HCT116 (cell line): ENCODE measurements around the gene TIMM50. TPM values are rescaled to one million over a fixed set of nuclear protein-coding genes. Genes with fewer than 3 reads are reported as not detected.

ENCODE experiments used
- ATAC-seq: fragments of 200-7000 bp; cut with Tn5 transposase; 2 replicates; pipeline ENCODE4 v1.9.1; 2020; ENCODE audit warnings: mild to moderate bottlenecking, moderate library complexity
- BruUV-seq: library from RNA; stranded (reverse); fragments of 400-500 nt; replicated peaks from 2 replicates; lab custom pipeline; 2021; lab: Mats Ljungman, UMichigan
- CTCF ChIA-PET: fragments of 300-600 bp; sonication (Branson Sonifier 250); formaldehyde crosslinking; loops from one replicate; lab custom pipeline; 2021; ENCODE audit warnings: antibody characterized with exemption; lab: Charles Lee
- POLR2A ChIA-PET: fragments of 300-600, 350-600 bp; sonication (Branson Sonifier 250); formaldehyde crosslinking; loops from one replicate; lab custom pipeline; 2021; ENCODE audit warnings: antibody characterized with exemption; lab: Charles Lee
- RAD21 ChIA-PET, 2 experiments: fragments of 300-600 bp; sonication (Branson Sonifier 250); formaldehyde crosslinking; loops; one replicate each; lab custom pipeline; 2023; ENCODE audit warnings: low total read pairs in 2 of 2; ENCODE audit not compliant: uncharacterized antibody in 2 of 2, unreplicated experiment in 2 of 2, low non-redundant PET in 1 of 2; lab: Charles Lee
- DNase-seq: peaks from one replicate; pipeline ENCODE4 v3.0.0-alpha.2; 2010; ENCODE audit warnings: low read depth, low spot score
- H2AFZ ChIP-seq: fragments of 200-600 bp; shearing (Covaris generic), sonication (generic); 2 replicates; pipeline ENCODE4 v1.6.1; 2017; ENCODE audit warnings: low read depth, mixed run types, mixed read lengths, antibody characterized with exemption, low read length; ENCODE audit not compliant: poor library complexity, severe bottlenecking
- H3K27ac ChIP-seq: 2 replicates; pipeline ENCODE4 v1.5.1; 2012; ENCODE audit warnings: low read depth, low read length
- H3K27me3 ChIP-seq: fragments of 200-600 bp; sonication (generic); 2 replicates; pipeline ENCODE4 v1.6.1; 2016; ENCODE audit warnings: mixed run types, low read length, mixed read lengths; ENCODE audit not compliant: insufficient read depth
- H3K36me3 ChIP-seq, 2 experiments: fragments of 200-500 bp in 1 of 2; fragments of 200-600 bp in 1 of 2; sonication (Bioruptor generic) in 1 of 2; sonication (generic) in 1 of 2; 2 replicates each; pipeline versions ENCODE4 v1.5.1 to v1.6.1; 2014 to 2016; ENCODE audit warnings: low read length in 2 of 2, inconsistent platforms in 1 of 2, mixed read lengths in 1 of 2, mixed run types in 1 of 2; ENCODE audit not compliant: insufficient read depth in 2 of 2, control insufficient read depth in 1 of 2
- H3K4me1 ChIP-seq, 2 experiments: fragments of 200-600 bp in 1 of 2; sonication (generic) in 1 of 2; 2 replicates each; pipeline versions ENCODE4 v1.5.1 to v1.6.1; 2012 to 2017; ENCODE audit warnings: low read length in 2 of 2, inconsistent platforms in 1 of 2, mild to moderate bottlenecking in 1 of 2, mixed read lengths in 1 of 2, mixed run types in 1 of 2, moderate library complexity in 1 of 2; ENCODE audit not compliant: insufficient read depth in 2 of 2, control insufficient read depth in 1 of 2
- H3K4me2 ChIP-seq: fragments of 200-600 bp; sonication (generic); 2 replicates; pipeline ENCODE4 v1.6.1; 2017; ENCODE audit warnings: mixed run types, low read length, mixed read lengths
- H3K4me3 ChIP-seq, 2 experiments: fragments of 200-600 bp in 1 of 2; sonication (generic) in 1 of 2; replicated peaks in 1 of 2; 2 replicates each; pipeline ENCODE4 v1.5.1; 2011 to 2016; ENCODE audit warnings: low read length in 2 of 2, control low read depth in 1 of 2, low read depth in 1 of 2, mild to moderate bottlenecking in 1 of 2, mixed read lengths in 1 of 2, mixed run types in 1 of 2
- H3K79me2 ChIP-seq: fragments of 200-600 bp; sonication (generic); 2 replicates; pipeline ENCODE4 v1.6.1; 2017; ENCODE audit warnings: mild to moderate bottlenecking, mixed run types, low read length, moderate library complexity, mixed read lengths; ENCODE audit not compliant: insufficient read depth
- H3K9ac ChIP-seq: fragments of 200-600 bp; sonication (generic); 2 replicates; pipeline ENCODE4 v1.6.1; 2016; ENCODE audit warnings: low read length, mixed read lengths
- H3K9me2 ChIP-seq: fragments of 200-600 bp; sonication (generic), shearing (Covaris generic); 2 replicates; pipeline ENCODE4 v1.6.1; 2017; ENCODE audit warnings: mixed run types, mild to moderate bottlenecking, moderate library complexity; ENCODE audit not compliant: insufficient read depth
- H3K9me3 ChIP-seq, 2 experiments: fragments of 200-500 bp in 1 of 2; fragments of 200-600 bp in 1 of 2; sonication (Bioruptor generic) in 1 of 2; sonication (generic) in 1 of 2; 2 replicates each; pipeline ENCODE4 v1.6.1; 2014 to 2017; ENCODE audit warnings: low read length in 2 of 2, mixed read lengths in 2 of 2, inconsistent platforms in 1 of 2, low read depth in 1 of 2, mild to moderate bottlenecking in 1 of 2, mixed run types in 1 of 2, moderate library complexity in 1 of 2; ENCODE audit not compliant: control insufficient read depth in 1 of 2, insufficient read depth in 1 of 2
- H4K20me1 ChIP-seq: fragments of 200-600 bp; sonication (generic), shearing (Covaris generic); 2 replicates; pipeline ENCODE4 v1.6.1; 2017; ENCODE audit warnings: mixed run types, mild to moderate bottlenecking, moderate library complexity; ENCODE audit not compliant: insufficient read depth
- CBX3 ChIP-seq: IDR thresholded peaks from 2 replicates; pipeline ENCODE4 v1.6.1; 2012; ENCODE audit warnings: low read depth
- CTCF ChIP-seq, 3 experiments: fragments of 200-600 bp in 1 of 3; sonication (generic) in 1 of 3; IDR thresholded peaks in 2 of 3; conservative IDR thresholded peaks in 1 of 3; 2 replicates each; pipeline ENCODE4 v1.5.1; 2012 to 2017; ENCODE audit warnings: low read depth in 2 of 3, low read length in 2 of 3, antibody characterized with exemption in 1 of 3, borderline replicate concordance in 1 of 3, control low read depth in 1 of 3, mild to moderate bottlenecking in 1 of 3, mixed read lengths in 1 of 3, mixed run types in 1 of 3, moderate library complexity in 1 of 3; ENCODE audit not compliant: insufficient read depth in 1 of 3
- EGR1 ChIP-seq: IDR thresholded peaks from 2 replicates; pipeline ENCODE4 v1.6.1; 2012; ENCODE audit warnings: low read depth
- EZH2 ChIP-seq: fragments of 200-600 bp; sonication (generic); IDR thresholded peaks from 2 replicates; pipeline ENCODE4 v1.6.1; 2017; ENCODE audit warnings: antibody characterized with exemption, mixed run types
- EZH2phosphoT487 ChIP-seq: fragments of 200-600 bp; IDR thresholded peaks from 2 replicates; pipeline ENCODE4 v1.6.1; 2018; ENCODE audit warnings: antibody characterized with exemption, borderline replicate concordance
- MAX ChIP-seq: IDR thresholded peaks from 2 replicates; pipeline ENCODE4 v1.6.1; 2012
- POLR2AphosphoS5 ChIP-seq: IDR thresholded peaks from 2 replicates; pipeline ENCODE4 v1.6.1; 2011; ENCODE audit warnings: mild to moderate bottlenecking, low read depth, low read length, moderate library complexity
- RAD21 ChIP-seq: IDR thresholded peaks from 2 replicates; pipeline ENCODE4 v1.6.1; 2012; ENCODE audit warnings: low read depth, mild to moderate bottlenecking
- REST ChIP-seq: IDR thresholded peaks from 2 replicates; pipeline ENCODE4 v1.6.1; 2012; ENCODE audit warnings: low read depth
- SIN3A ChIP-seq: IDR thresholded peaks from 2 replicates; pipeline ENCODE4 v1.6.1; 2012; ENCODE audit warnings: low read depth
- SP1 ChIP-seq: IDR thresholded peaks from 2 replicates; pipeline ENCODE4 v1.6.1; 2012; ENCODE audit warnings: low read depth
- SRF ChIP-seq: IDR thresholded peaks from 2 replicates; pipeline ENCODE4 v1.6.1; 2012; ENCODE audit warnings: low read depth
- YY1 ChIP-seq: IDR thresholded peaks from 2 replicates; pipeline ENCODE4 v1.6.1; 2011; ENCODE audit warnings: low read length, low read depth, moderate library complexity, mild to moderate bottlenecking; ENCODE audit not compliant: insufficient replicate concordance; ENCODE audit errors: extremely low read depth
- ZBTB33 ChIP-seq: IDR thresholded peaks from 2 replicates; pipeline ENCODE4 v1.6.1; 2011; ENCODE audit warnings: mild to moderate bottlenecking, low read length, moderate library complexity; ENCODE audit not compliant: insufficient replicate concordance; ENCODE audit errors: extremely low read depth
- ZFX ChIP-seq: fragments of 450-650 bp; IDR thresholded peaks from 2 replicates; pipeline ENCODE4 v1.6.1; 2017
- ZNF274 ChIP-seq: fragments of 200-500 bp; sonication (Bioruptor generic); IDR thresholded peaks from 2 replicates; pipeline ENCODE4 v1.6.1; 2014; ENCODE audit warnings: mild to moderate bottlenecking, low read depth, low read length, inconsistent platforms
- intact Hi-C: fragments of 100-400 bp; cut with micrococcal nuclease; formaldehyde crosslinking; loops from 2 replicates; pipeline ENCODE4 v1.10.0; 2022
- total RNA-seq: library from RNA; stranded (reverse); gene quantifications from one replicate; pipeline ENCODE4 v1.2.1, GENCODE V29; 2021; ENCODE audit not compliant: unreplicated experiment

TIMM50 gene
- total RNA-seq, 1 experiment from 2014 or later: 111 TPM

- Histone ChIP-seq H3K4me2 (no peak overlapping the region), H3K27me3 (no peaks in the 10 kb centered on the region), H4K20me1 (no peaks in the 10 kb centered on the region), H3K9me3 (no peaks in the 10 kb centered on the region), H3K27ac (no peak overlapping the region), H3K79me2 (no peaks in the 10 kb centered on the region), H3K9ac (no peak overlapping the region), H3K4me3 (no peak overlapping the region), H2AFZ (no peak overlapping the region), H3K9me2 (no peaks in the 10 kb centered on the region), H3K4me1 (no peaks in the 10 kb centered on the region), H3K36me3 (no peaks in the 10 kb centered on the region)
- intact Hi-C loops: no loop called here
- TF ChIP-seq EZH2 (no peak), ZNF274 (no peak), SP1 (no peak), SRF (no peak), EGR1 (no peak), RAD21 (no peak), ZFX (no peak), YY1 (no peak), EZH2phosphoT487 (no peak), ZBTB33 (no peak), SIN3A (no peak), POLR2AphosphoS5 (no peak), REST (no peak), MAX (no peak), CBX3 (no peak), CTCF (IDR thresholded peaks at IDR 0.05 in 2 of 3, conservative IDR thresholded peaks at IDR 0.05 in 1 of 3; ENCODE audit: borderline replicate concordance in 1 of 3, insufficient read depth in 1 of 3, low read depth in 2 of 3, low read length in 2 of 3) (no peak)
- ATAC-seq (no peak), DNase-seq (no peak)
- BruUV-seq: no TSS peak
- RAD21 ChIA-PET: no interaction called here
- POLR2A ChIA-PET: no interaction called here
- CTCF ChIA-PET: no interaction called here
These were observed 28.0 kb downstream of the TIMM50 start for GRCh38 chr19:39508629-39509028.
